ENCODE data around the gene EXOC3.

Gene EXOC3

DNA sequence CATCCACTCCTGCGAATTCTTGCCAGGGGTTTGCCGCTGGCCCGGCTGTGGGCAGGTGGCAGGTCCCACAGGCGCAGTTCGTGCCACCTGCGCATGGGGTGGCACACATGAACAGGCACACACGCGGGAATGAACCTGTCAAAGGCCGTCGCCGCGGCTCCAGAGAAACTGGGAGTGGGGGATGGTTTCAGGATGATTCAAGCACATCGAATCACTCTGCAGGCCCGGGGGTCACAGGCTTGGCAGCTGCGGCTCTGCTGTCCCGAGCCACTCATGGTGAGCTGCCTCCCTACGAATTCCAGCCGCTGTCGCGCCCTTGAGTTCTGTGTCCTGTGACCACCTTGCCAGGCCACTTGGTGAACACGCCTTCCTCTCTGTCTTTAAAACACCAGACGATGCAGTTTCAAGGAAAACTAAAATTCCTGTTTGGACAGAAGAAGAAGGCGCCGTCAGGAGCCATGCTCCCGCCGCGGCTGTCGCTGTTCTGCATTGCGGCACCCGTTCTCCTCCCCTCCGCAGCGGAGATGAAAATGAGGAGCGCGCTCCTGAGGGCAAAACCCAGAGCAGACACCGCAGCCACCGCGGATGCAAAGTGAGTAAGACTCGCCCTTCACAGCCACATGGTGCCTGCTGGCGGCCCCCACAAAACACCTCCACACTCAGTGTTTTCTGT lies 15.4 kb upstream of the EXOC3 start:
- DNase-seq = no peak

DNA sequence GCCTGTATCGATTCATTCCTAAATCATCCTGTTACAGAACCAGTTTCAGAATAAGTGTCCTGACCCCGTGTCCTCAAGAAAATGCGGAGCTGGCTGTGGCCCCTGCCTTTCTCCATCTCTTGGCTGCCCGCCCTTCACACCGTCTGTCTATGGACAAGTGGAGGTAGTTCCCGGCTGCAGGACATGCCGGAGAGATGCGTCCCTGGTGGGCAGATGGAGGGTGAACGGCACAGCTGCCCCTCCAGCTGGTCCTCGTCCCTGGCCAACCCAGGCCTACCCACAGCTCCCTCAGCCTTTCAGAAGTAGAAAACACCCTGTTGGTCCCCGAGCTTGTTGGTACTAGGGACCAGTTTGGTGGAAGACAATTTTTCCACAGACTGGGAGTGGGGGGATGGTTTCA lies 14.8 kb upstream of the EXOC3 start:
- DNase-seq = no peak

DNA sequence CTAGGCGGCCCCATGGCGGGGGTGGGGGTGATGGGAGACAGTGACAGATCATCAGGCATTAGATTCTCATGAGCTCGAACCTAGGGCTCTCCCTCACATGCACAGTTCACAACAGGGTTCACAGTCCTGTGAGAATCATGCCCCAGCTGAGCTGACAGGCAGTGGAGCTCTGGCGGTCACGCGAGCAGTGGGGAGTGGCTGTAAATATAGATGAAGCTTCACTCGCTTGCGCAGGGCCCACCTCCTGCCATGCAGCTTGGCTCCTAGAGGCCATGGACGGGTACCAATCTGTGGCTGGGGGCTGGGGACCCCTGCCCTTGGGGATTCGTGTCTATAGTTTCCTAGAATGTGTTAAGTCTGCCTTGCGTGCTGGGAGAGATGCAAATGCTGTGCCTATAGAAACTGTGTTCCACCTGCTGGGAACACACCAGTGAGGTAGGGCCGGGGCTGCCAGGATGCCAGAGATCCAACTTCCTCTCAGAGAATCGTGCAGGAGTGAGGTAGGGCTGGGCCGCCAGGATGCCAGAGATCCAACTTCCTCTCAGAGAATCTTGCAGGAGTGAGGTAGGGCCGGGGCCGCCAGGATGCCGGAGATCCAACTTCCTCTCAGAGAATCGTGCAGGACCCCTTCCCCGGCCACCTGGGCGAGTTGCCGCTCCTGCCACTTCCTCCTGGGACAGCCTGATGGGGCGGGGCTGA lies 14.1 kb upstream of the EXOC3 start:
- no peak for DNase-seq

DNA sequence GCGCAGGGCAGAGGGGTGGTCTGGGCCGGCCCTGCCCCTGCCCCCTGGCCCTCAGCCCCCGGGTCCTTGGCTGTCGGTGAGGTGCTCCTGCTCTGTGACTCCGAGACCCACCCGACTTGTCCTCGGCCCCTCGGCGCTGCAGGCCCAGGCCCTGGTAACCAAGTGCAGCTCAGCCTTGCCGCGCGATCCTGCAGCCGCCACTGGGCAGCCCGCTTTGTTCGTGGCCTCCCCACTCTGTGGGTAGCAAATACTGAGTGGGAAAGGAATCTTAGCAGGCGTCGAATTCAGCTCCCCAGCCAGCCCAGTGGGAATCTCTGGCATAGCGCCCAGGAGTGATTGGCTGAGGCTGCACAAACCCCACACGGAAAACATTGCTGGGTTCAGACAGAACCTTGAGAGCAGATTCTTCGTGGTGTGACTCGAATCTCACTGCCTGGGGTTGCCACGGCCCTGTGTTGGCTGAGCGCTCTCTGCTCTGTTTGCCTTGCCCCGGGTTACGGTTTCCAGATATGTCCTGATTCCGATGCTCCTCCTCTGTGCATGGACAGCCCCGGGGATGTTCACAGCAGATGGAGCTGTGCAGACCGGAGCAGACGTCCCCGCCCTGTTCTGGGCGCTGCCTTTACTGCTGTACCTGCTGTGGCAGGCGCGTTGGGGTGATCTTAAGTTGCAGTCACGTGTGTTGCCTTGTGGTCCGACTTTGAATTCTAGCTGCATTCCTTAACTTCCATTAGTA lies 13.4 kb upstream of the EXOC3 start:
- DNase-seq = no peak

DNA sequence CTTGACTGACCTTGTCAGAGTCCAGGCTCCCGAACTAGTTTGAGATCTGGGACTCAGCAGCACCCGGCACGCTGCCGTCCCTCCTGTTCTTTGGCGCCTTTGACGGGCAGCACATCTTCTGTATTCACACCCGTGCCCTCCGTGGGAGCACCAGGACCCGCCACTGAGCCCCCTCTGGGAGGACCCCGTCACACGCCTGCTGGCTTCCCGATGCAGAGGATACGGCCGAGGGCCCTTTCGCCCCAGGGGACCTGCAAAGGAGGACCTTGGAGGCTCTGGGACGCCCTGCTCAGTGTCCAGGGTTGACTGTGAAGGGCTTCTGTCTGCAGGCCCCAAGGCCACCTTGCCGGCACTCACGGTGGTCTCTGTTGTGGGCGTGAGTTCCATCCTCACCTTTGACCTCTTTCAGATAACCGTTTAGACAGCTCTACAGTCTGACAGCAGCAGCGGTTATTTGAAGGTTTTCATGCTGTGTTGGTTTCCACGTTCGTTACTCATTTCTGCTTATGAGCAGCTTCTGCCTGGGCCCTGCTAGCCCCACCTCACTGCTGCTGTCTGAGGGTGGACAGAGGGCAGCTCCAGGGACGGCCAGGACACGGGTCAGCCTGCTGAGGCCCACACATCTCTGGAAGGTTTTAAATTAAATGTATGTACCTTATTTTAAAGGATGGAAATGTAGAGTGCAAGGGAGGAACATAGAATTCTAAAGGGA lies 12.6 kb upstream of the EXOC3 start:
- DNase-seq = no peak

DNA sequence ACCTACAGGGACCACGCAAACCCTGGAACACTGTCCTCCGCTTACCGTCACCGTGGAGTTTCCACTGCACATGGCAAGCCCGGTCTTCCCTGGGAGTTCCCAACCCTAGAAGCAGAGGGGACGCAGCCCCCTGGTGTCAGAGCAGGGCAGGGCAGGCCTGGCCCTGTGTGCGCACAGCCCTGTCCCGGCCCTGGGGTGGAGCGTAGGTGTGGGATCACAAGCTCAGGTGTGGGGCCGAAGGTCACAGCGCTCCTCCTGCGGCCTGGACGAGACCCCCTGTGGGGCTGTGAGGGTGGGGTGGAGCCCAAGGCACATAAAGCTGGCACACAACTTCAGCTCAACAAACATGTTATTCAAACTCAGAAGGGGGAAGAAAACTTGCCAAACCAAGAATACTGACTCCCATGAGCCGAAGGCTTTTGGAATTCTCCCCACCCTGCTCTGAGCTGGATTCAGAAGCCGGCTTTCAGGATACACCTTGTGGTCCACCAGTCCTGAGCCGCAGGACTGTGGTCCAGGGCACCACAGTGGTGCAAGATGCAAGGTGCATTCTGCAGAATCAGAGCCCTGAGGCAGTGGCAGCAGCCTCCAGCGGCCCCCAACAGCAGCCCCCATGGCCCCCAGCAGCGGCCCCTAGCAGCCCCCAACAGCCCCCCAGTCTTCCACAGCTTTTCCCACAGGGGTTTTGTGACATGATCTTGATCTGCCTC lies 11.8 kb upstream of the EXOC3 start:
- peak; percentile 24 to 38 for DNase-seq

DNA sequence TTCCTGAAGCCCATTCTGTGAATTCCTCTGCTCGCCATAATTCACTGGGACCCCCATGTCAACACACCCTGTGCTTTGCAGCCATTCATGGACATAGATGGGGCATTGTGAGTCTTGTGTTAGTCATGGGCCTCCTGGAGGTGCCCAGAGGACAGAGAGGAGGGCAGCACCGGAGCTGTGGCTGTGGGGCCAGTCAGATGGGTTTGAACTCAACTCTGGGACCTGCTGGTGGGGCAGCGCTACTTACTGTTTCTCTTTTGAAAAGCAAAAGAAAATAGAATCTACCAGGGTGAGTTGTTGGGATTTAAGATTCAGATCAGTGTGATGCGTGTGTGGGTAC lies 11.3 kb upstream of the EXOC3 start:
- DNase-seq = no peak

DNA sequence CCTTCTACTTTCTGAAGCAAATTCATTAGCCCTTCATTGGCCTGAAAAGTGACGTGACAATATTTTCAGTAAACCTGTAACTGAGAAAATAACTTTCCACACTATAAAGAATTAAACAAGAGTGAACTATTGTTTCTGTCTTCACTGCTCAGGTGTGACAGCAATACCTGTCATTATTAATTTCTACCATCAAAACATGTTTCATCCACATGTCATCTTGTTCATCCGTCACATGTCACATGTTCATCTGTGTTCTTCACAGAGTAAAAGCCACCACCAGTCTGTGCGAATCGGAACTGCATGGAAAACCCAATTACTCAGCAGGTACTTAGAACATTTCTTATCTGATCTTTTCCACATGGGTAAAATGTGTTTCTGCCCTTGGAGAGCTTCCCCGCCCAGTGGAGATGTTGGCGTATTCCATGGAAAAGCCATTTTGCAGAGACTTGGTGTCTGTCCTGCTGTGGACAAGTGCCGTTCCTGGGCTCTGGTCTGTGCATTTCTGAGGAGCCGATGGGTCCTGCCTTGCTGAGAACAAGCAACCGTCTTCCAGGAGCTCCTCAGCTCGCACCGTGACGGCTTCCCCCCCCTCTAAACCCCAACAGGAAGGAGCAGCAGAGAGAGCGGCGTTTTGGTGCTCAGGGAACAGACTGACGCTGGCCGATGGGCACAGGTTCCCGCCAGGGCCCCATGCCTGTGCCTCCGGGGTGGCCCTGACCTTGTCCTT lies 10.6 kb upstream of the EXOC3 start:
- no peak for DNase-seq

DNA sequence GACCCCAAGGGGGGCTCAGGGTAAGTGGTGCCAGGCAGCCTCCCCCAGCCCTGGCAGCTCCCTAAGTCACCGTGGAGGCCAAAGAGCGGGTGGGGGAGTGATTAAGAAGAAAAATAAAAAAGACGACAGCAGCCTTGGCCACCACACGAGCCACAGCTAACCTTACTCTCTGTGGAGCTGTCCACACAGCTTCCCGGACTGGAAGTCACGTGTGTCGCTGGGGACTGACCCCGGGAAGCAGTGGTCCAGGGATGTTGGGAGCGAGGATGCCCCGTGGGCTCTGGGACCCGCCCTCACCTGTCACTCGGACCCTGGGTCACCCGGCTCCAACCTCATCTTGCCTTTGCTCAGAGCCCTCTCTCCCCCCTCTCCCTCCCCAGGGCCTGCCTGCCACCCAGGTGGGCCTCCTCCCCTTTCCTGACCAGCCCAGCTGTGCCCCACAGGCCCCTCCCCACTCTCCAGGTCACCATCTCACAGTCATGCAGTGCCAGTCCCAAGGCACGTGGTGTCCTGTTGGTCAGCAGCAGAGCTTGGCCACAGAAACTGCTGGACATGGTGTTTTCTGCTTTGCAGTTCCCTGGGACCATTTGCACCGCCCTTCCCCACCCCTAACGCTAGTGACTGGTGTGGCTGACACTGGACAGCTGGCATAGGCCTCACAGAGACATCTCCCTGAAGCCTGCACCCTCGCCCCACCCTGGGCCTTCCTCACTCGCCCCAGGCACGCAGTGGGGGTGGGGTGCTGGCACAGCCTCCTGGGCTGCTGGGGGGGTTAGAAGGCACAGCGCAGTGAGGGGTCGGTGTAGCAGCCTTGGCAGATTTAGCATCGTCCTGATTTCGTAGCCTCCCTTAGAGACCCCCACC lies 9.8 kb upstream of the EXOC3 start:
- no peak for DNase-seq

DNA sequence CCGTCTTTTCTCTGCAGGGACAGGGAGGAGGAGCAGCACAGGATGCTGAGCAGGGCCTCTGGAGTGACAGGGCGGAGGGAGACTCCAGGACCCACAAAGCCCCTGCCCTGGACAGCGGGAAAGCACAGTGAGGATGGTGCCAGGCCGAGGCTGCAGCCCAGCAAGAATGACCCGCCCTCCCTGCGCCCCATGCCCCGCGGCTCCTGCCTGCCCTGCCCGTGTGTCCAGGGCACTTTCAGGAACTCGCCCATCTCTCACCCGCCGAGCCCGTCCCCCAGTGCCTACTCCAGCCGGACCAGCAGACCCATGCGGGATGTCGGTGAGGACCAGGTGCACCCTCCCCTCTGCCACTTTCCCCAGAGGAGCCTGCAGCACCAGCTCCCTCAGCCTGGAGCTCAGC lies 9.1 kb upstream of the EXOC3 start:
- no peak for DNase-seq

DNA sequence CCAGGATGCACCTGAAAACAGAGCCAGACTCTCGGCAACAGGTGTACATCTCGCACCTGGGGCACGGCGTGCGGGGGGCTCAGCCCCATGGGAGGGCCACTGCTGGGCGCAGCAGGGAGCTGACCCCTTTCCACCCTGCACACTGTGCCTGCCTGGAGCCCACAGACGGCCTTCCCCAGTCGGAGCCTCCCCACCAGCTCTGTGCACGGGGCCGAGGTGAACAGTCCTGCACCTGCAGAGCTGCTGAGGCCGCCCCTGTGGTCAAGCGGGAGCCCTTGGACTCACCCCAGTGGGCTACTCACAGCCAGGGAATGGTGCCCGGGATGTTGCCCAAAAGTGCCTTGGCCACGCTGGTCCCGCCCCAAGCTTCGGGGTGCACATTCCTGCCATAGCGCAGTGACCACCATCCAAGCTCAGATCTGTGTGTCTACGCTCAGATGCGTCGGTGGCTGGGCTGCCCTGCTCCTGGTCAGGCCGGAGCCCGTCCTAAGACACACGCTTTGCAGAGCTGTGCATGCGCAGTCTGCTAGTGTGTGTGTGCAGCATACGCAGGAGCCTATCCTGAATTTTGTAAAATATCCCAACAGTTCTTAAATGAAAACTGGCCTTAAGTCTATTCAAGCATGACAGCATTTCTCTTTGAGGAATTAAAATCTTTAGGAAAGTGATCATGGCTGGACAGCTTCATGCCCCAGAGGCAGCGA lies 8.4 kb upstream of the EXOC3 start:
- DNase-seq = no peak

DNA sequence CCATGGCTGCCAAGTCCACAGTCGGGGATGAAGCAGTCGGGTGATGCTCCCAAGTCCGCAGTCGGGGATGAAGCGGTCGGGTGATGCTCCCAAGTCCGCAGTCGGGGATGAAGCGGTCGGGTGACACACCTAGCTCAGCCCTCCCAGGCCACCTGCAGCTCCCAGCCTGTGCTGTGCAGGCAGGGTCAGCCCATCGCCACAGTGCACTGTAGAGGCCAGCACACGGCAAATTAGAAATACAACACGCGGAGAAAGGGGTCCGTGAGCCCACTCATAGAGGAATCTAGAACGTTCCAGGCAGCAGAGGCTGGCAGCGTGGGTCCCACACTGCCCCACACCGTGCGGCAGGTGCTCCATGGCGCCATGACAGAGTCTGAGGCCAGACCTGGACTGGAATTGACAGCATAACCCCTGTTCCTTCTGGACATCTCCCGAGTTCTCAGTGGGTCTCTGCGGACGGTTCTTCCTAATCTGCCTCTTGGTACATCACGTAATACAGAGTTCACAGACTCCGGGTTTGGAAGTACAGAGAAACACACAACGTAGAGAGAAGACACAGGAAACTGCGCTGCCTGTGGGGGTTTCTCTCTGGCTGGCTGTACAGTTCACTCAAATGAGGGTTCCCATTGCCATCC lies 7.7 kb upstream of the EXOC3 start:
- no peak for DNase-seq

DNA sequence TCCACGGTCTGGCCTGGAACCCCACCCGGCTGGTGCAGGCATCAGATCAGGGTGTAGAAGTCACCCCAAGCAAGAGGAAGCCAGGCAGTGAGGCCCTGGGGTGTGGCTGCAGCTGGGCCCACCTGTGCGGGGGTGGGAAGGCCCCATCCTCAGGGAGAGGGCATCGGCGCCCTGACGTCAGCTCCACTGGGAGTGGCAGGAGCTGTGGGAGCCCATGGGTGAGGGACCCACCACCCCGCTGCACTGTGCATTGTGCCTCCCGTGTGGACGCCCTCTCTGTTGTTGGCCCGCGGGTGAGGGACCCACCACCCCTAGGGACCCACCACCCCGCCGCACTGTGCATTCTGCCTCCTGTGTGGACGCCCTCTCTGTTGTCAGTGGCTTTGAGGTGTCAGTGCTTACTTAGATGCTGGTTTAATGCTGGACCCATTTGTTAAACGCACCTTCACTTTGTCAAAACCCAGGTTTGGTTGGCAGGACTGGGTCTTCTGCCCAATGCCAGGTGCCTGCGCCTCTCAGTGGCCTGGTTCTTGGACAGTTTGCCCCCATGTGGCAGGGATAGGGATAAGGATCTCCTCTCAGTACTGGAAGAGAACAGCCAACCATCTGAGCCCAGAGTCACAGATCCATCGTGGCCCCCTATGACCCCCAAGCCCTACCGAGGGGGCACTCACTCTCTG lies 6.9 kb upstream of the EXOC3 start:
- no peak for DNase-seq

DNA sequence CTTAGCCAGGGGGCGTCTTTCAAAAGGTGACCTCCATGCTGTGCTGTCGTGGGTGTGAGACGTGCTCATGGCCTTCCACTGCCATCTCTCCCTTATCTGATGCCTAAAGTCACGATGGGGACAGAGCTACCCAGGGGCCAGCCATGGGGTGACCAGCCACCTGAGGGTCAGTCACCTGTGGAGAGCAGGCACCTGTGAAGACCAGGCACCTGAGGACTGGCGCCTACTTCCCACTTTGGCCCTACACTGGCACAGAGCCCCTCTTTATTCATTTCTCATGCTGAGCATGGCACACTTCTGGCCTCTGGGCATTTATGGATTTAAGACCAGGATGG lies 6.4 kb upstream of the EXOC3 start:
- no peak for DNase-seq

DNA sequence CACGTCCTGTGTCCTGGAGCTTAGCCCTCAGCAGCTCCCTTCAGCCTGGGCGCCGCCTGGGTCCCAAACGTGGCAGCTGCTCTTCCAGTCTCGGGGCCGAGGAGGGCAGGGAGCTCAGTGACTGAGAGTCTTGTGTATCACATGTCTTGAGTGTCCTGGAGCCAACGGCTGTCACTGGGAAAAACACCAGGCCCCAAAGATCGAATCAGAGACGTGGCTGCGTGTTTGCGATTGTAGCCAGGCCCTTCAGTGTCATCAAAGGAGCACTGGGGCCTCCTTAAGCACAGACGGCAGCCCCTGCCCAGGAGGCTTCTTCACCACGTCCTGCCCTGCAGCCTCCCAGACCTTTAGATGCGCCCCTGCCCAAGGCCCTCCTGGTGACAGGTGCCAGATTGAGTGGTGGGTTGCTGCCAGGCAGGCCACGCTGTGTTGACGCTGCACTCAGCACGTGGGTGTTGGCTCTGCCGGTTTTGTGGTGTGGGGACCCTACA lies 5.7 kb upstream of the EXOC3 start:
- DNase-seq = no peak

DNA sequence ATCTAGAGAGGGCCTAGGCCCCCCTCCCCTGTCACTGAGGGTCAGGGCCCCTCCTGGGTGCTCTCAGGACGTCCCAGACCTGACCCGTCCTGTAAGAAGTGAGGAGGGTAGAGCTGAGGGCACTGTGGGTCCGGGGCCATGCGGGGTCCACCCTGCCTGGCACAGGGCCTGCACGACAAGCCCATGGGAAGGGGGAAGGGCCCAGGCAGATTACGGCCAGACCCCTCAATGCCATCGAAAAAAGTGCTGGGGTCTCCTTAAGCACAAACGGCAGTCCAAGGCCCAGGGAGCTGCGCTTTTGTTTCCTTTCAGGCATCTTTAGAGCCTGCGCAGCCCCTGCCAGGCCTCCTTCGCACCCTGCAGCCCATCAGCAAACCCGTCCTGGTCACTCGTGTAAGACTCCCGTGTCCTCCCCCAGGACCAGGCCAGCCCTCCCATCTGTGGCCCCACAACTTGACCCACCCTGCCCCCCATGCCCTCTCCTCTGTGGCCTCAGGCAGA lies 4.4 kb upstream of the EXOC3 start:
- no peak for DNase-seq

DNA sequence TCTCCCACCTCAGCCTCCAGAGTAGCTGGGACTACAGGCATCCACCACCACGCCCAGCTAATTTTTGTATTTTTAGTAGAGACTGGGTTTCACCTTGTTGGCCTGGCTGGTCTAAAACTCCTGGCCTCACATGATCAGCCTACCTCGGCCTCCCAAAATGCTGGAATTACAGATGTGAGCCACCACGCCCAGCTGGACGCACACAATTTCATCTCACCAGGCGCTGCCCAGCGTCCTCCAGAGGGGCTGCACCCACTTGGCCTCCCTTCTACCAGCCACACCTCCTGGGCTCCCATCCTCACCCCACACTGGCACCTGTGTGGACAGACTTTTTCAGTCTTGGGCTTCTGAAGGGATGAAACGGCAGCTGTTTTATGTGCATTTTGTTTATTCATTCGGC lies 3.8 kb upstream of the EXOC3 start:
- no peak for DNase-seq

DNA sequence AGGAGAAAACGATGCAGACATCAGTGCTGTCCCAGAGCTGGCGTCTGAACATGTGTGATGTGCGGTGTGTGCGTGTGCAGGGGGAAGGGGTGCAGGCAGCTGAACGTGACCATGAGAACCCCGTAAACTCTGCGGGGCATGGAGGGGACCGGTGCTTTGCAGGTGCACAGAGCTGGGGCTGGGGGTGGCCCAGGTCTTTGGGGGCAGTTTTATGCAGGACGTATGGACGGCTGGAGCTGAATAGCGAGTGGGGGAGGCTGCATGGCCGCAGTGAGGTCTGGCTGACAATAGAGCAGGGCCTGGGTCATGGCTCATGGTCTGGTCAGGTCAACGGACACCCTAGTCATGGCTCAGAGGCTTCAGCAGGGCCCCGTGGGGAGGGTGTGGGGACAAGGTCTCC lies 3.3 kb upstream of the EXOC3 start:
- DNase-seq = no peak
